CD4-positive, CD25-positive, alpha-beta regulatory T cell (primary cell): ENCODE measurements around the gene ITGB6. TPM values are rescaled to one million over a fixed set of nuclear protein-coding genes. Genes with fewer than 3 reads are reported as not detected.
A peak's percentile ranks its signal among the peaks of the same experiment; 100 is the strongest.

Experiments used
- ATAC-seq, 2 donors: fragments of 150-1000 bp; cut with Tn5 transposase; one replicate each; pipeline ENCODE4 v1.10.0; 2021; ENCODE audit warnings: low read depth in 2 of 2, moderate number of reproducible peaks in 2 of 2, moderate library complexity in 1 of 2
- DNase-seq, 3 donors: peaks; one replicate each; pipeline versions ENCODE4 v3.0.0 to v3.0.0-alpha.2; 2012 to 2022; ENCODE audit warnings: mixed read lengths in 1 of 3
- H3K27ac ChIP-seq: one replicate; pipeline ENCODE4 v1.7.0; 2013; ENCODE audit warnings: mild to moderate bottlenecking, low read length; ENCODE audit not compliant: insufficient read depth, poor library complexity, severe bottlenecking
- H3K27me3 ChIP-seq: one replicate; pipeline ENCODE4 v1.7.0; 2013; ENCODE audit warnings: low read length; ENCODE audit not compliant: control insufficient read depth, insufficient read depth
- H3K36me3 ChIP-seq: one replicate; pipeline ENCODE4 v1.7.0; 2013; ENCODE audit warnings: mild to moderate bottlenecking, low read length, moderate library complexity; ENCODE audit not compliant: control insufficient read depth, insufficient read depth
- H3K4me1 ChIP-seq: 2 replicates; pipeline ENCODE4 v1.7.0; 2013; ENCODE audit warnings: mild to moderate bottlenecking, low read length; ENCODE audit not compliant: insufficient read depth, control insufficient read depth, poor library complexity, severe bottlenecking
- H3K4me3 ChIP-seq: one replicate; pipeline ENCODE4 v1.7.0; 2013; ENCODE audit warnings: low read depth, mild to moderate bottlenecking, low read length, moderate library complexity
- H3K9me3 ChIP-seq, 2 experiments: 1 replicate in 1 of 2; 2 replicates in 1 of 2; pipeline ENCODE4 v1.7.0; 2013; ENCODE audit warnings: low read length in 2 of 2, mild to moderate bottlenecking in 1 of 2, moderate library complexity in 1 of 2; ENCODE audit not compliant: control insufficient read depth in 2 of 2
- H3K27ac Mint-ChIP-seq, 3 donors: one replicate each; pipeline ENCODE4 v1.8.0; 2020 to 2022; ENCODE audit warnings: mild to moderate bottlenecking in 3 of 3, mixed read lengths in 3 of 3, moderate library complexity in 2 of 3
- H3K27me3 Mint-ChIP-seq: one replicate; pipeline ENCODE4 v1.8.0; 2022; ENCODE audit warnings: mild to moderate bottlenecking, mixed read lengths
- H3K36me3 Mint-ChIP-seq: one replicate; pipeline ENCODE4 v1.8.0; 2020; ENCODE audit warnings: mixed read lengths
- H3K4me1 Mint-ChIP-seq, 4 donors: one replicate each; pipeline ENCODE4 v1.8.0; 2020 to 2022; ENCODE audit warnings: mixed read lengths in 4 of 4, mild to moderate bottlenecking in 1 of 4
- H3K4me3 Mint-ChIP-seq, 4 donors: one replicate each; pipeline ENCODE4 v1.8.0; 2020 to 2022; ENCODE audit warnings: mild to moderate bottlenecking in 4 of 4, mixed read lengths in 4 of 4, moderate library complexity in 3 of 4
- H3K9me3 Mint-ChIP-seq, 7 donors: one replicate each; pipeline ENCODE4 v1.8.0; 2020 to 2022; ENCODE audit warnings: mixed read lengths in 7 of 7, mild to moderate bottlenecking in 3 of 7, moderate library complexity in 2 of 7
- polyA plus RNA-seq, 4 donors: library from polyadenylated mRNA; unstranded; fragments of 300-500 nt; fragmentation: Illumina TruSeq; gene quantifications; one replicate each; pipeline ENCODE4 v1.2.3, GENCODE V29; 2021
- total RNA-seq: library from RNA; stranded (reverse); gene quantifications from one replicate; pipeline ENCODE4 v1.2.3, GENCODE V29; 2022

The ITGB6 gene
- total and polyA plus RNA-seq, 5 donors from 2014 or later: not detected

GRCh38 chr2:160220026-160220425 is 20.0 kb upstream of the ITGB6 start:
- no peak overlapping the region for H3K4me3 ChIP-seq
- H3K4me3 Mint-ChIP-seq: no peak overlapping the region
- peaks cover 2% of the 10 kb centered on the region for H3K27me3 ChIP-seq
- no peak for DNase-seq
- H3K36me3 ChIP-seq: no peaks in the 10 kb centered on the region
- peaks cover 0 to 2% (median 0%) of the 10 kb centered on the region in 7 donors for H3K9me3 Mint-ChIP-seq
- no peaks in the 10 kb centered on the region for H3K9me3 ChIP-seq
- H3K4me1 ChIP-seq: peaks cover 26% of the 10 kb centered on the region
- ATAC-seq: no peak
- no peak overlapping the region for H3K27ac ChIP-seq
- peaks cover 15 to 37% (median 26%) of the 10 kb centered on the region in 4 donors for H3K4me1 Mint-ChIP-seq
- no peaks in the 10 kb centered on the region for H3K27me3 Mint-ChIP-seq
- no peaks in the 10 kb centered on the region for H3K36me3 Mint-ChIP-seq
- peak overlapping the region in 1 of 3 donors; percentile 21 for H3K27ac Mint-ChIP-seq

- Mint-ChIP-seq H3K27ac (no peak overlapping the region), H3K4me3 (no peak overlapping the region), H3K36me3 (no peaks in the 10 kb centered on the region), H3K27me3 (peaks cover 13% of the 10 kb centered on the region), H3K4me1 (peaks cover 0 to 5% (median 2%) of the 10 kb centered on the region in 4 donors), H3K9me3 (peaks cover 0 to 2% (median 0%) of the 10 kb centered on the region in 7 donors)
- Histone ChIP-seq H3K36me3 (no peaks in the 10 kb centered on the region), H3K4me3 (no peak overlapping the region), H3K4me1 (no peaks in the 10 kb centered on the region), H3K9me3 (no peaks in the 10 kb centered on the region), H3K27me3 (peaks cover 2% of the 10 kb centered on the region), H3K27ac (no peak overlapping the region)
- DNase-seq: no peak
- ATAC-seq: no peak
Observed at GRCh38 chr2:160214461-160215445, 14.7 kb upstream of the ITGB6 start.

- H3K27me3 Mint-ChIP-seq: peaks cover 13% of the 10 kb centered on the region
- DNase-seq: no peak
- H3K27me3 ChIP-seq: peaks cover 2% of the 10 kb centered on the region
Observed at GRCh38 chr2:160213511-160213910, 13.4 kb upstream of the ITGB6 start.

GRCh38 chr2:160210599-160211138 is 10.6 kb upstream of the ITGB6 start:
- Histone ChIP-seq H3K4me3 (no peak overlapping the region), H3K27ac (no peak overlapping the region), H3K36me3 (no peaks in the 10 kb centered on the region), H3K27me3 (no peaks in the 10 kb centered on the region), H3K9me3 (no peaks in the 10 kb centered on the region), H3K4me1 (no peaks in the 10 kb centered on the region)
- Mint-ChIP-seq H3K36me3 (no peaks in the 10 kb centered on the region), H3K9me3 (no peaks in the 10 kb centered on the region), H3K27me3 (peaks cover 13% of the 10 kb centered on the region), H3K27ac (no peak overlapping the region), H3K4me1 (peaks cover 0 to 6% (median 2%) of the 10 kb centered on the region in 4 donors), H3K4me3 (no peak overlapping the region)
- DNase-seq (peak; percentile 12 to 64 (median 45)), ATAC-seq (peak; percentile 53 to 64)

More at GRCh38 chr2:160213511-160213910, 13.4 kb upstream of the ITGB6 start:
- H3K4me1 ChIP-seq: no peaks in the 10 kb centered on the region
- no peaks in the 10 kb centered on the region for H3K36me3 ChIP-seq
- Mint-ChIP-seq H3K36me3 (no peaks in the 10 kb centered on the region), H3K4me1 (peaks cover 0 to 5% (median 2%) of the 10 kb centered on the region in 4 donors), H3K9me3 (peaks cover 0 to 2% (median 0%) of the 10 kb centered on the region in 7 donors), H3K27ac (no peak overlapping the region), H3K4me3 (no peak overlapping the region)
- no peak for ATAC-seq
- H3K4me3 ChIP-seq: no peak overlapping the region
- H3K27ac ChIP-seq: no peak overlapping the region
- no peaks in the 10 kb centered on the region for H3K9me3 ChIP-seq

GRCh38 chr2:160209516-160209856 is 9.4 kb upstream of the ITGB6 start:
- Histone ChIP-seq H3K4me3 (no peak overlapping the region), H3K4me1 (no peaks in the 10 kb centered on the region), H3K27ac (no peak overlapping the region), H3K36me3 (no peaks in the 10 kb centered on the region), H3K27me3 (no peaks in the 10 kb centered on the region), H3K9me3 (no peaks in the 10 kb centered on the region)
- Mint-ChIP-seq H3K36me3 (no peaks in the 10 kb centered on the region), H3K4me1 (peaks cover 0 to 6% (median 2%) of the 10 kb centered on the region in 4 donors), H3K9me3 (no peaks in the 10 kb centered on the region), H3K4me3 (no peak overlapping the region), H3K27me3 (peaks cover 13% of the 10 kb centered on the region), H3K27ac (no peak overlapping the region)
- DNase-seq (no peak), ATAC-seq (no peak)

GRCh38 chr2:160208655-160209515 is 8.8 kb upstream of the ITGB6 start:
- Mint-ChIP-seq H3K27ac (no peak overlapping the region), H3K36me3 (no peaks in the 10 kb centered on the region), H3K4me1 (peaks cover 0 to 6% (median 2%) of the 10 kb centered on the region in 4 donors), H3K9me3 (no peaks in the 10 kb centered on the region), H3K4me3 (peak overlapping the region in 1 of 4 donors; percentile 27), H3K27me3 (peaks cover 7% of the 10 kb centered on the region)
- H3K27ac ChIP-seq: no peak overlapping the region
- H3K4me3 ChIP-seq: no peak overlapping the region
- no peaks in the 10 kb centered on the region for H3K9me3 ChIP-seq
- H3K36me3 ChIP-seq: no peaks in the 10 kb centered on the region
- no peaks in the 10 kb centered on the region for H3K4me1 ChIP-seq
- DNase-seq (no peak), ATAC-seq (no peak)
- H3K27me3 ChIP-seq: no peaks in the 10 kb centered on the region

- no peak overlapping the region for H3K27ac ChIP-seq
- Mint-ChIP-seq H3K27ac (no peak overlapping the region), H3K36me3 (no peaks in the 10 kb centered on the region), H3K27me3 (peaks cover 6% of the 10 kb centered on the region), H3K4me1 (peaks cover 0 to 6% (median 2%) of the 10 kb centered on the region in 4 donors), H3K9me3 (no peaks in the 10 kb centered on the region), H3K4me3 (no peak overlapping the region)
- H3K4me3 ChIP-seq: no peak overlapping the region
- H3K4me1 ChIP-seq: no peaks in the 10 kb centered on the region
- no peaks in the 10 kb centered on the region for H3K9me3 ChIP-seq
- DNase-seq: no peak
- H3K27me3 ChIP-seq: no peaks in the 10 kb centered on the region
- ATAC-seq: no peak
- H3K36me3 ChIP-seq: no peaks in the 10 kb centered on the region
Observed at GRCh38 chr2:160207804-160208654, 8.0 kb upstream of the ITGB6 start.
